Activated CD4-positive, alpha-beta T cell treated with anti-CD3 and anti-CD28 coated beads for 48 hours (primary cell): ENCODE data around the gene PHOX2A.

ENCODE experiments used
- DNase-seq: peaks from one replicate; pipeline ENCODE4 v3.0.0-alpha.2; 2020

The PHOX2A gene

DNA sequence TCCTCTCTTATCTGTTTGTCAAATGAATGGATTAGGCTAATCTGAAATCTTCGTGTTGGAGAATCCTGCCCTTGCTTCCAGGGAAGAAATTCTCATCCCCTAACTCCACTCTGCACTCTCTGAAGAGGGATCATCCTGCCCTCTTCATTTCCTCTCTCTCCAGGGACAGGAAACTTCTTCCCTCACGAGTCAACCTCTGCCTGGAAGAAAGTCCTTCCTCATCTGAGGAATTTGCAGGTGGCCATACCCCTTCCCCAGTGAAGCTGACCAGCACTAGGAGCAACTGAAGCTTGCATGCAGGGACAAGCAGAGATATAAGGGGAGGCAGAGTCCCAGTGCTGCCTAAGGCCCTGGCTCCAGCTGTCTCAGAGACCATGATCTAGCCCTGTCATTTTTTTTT lies 3.6 kb upstream of the PHOX2A start:
- no peak for DNase-seq

DNA sequence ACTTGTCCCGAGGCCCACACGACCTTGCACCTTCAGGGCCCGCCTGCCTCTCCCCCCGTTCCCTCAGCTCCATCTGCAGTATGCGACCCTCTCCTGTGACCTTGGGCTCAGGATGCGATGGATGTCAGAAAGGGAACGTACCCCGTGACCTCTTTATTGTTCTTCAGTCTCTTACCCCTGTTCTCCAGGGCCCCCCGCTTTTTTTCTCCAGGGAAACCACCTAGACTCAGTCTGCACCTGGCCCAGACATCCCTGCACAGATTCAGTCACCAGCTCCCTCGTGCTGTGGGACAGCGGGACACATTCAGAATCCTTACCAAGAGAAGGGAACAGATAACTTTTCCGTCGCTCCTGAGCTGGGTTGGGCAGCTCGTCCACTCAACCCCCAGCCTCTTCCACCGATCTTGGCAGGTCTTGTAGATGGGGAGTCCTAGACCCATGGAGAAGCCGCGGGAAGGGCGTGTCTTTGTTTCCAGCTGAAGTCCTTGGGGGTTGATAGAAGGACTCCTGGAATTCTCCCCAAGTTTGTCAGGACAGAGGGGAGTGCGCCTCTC lies 1.4 kb upstream of the PHOX2A start:
- DNase-seq = no peak

DNA sequence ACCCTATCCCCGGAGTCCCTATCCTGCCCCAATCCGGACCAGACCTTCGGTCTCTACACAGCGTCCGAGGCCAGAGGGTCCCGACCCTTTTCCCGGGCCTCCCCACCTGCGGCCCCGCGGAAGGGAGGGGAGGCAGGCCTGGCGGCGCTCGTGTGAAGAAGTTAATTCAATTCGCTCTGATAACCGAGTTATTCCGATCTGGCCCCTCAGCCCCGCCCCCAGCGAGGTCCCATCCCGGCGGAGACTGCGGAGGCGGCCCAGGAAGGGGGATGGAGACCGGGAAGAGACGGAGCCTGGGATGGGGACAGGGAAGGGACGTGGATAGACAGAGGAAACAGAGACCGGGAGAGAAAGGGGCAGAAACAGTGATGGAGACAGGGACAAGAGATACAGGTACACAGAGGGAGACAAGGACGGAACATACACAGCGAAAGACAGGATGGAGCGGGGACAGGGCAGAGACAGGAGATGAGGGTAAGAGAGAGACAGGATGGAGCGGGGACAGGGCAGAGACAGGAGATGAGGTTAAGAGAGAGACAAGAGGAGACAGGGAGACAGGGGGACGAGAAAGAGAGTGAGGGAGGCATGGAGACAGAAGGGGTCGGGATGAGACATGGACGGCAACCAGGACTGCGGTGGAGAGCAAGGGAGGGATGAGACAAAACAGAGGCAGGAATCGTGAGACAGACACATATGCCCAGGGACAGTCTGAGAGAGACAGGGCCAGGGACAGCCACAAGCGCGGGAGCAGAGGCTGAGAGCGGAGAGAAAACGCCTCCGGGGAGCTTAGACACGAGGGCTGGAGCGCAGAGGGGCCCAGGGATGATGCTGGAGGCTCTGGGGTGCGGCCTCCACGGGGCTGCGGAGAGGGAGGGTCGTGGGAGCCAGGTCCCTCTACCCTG lies 636 bp upstream of the PHOX2A start:
- no peak for DNase-seq

DNA sequence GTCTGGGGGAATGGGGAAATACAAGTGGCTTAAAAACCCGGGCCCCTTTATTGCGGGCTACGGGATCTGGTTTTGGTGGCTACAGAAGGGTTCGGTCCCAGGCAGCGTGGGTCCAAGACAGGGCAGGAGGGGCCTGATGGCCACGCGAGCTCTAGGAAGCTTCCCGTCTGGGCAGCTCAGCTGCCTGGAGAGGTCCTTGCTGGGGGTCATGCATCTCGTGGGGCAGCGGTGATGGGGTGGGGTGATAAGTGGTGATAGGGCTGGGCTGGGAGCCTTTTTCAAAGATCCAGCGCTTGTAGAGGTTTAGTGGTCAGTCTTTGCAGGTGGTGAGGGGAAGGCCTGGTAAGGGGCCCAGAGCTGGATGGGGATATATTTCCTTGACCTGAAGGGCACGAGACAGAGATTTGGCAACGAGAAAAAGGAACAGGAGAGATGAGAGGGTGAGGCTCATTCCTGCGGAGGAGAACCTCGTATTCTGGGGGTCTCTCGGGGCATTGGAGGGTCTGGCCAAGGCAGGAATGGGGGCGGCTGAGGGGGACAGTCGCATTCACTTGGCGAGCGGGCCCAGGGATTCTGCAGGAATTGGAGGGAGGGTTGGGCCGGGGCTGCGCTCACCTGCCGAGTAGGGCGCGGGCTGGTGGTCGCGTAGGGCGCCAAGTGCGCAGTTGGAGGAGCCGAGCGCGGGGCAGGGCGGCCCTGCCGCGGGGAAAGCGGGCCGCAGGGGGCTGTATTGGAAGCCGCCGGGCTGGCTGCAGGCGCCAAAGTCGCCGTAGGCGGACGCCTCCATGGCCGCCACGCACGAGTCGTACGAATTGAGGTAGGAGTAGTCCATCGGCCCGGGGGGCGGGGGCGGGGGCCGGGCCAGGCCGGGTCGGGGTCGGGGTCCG lies 560 bp downstream of the PHOX2A start:
- DNase-seq = no peak

DNA sequence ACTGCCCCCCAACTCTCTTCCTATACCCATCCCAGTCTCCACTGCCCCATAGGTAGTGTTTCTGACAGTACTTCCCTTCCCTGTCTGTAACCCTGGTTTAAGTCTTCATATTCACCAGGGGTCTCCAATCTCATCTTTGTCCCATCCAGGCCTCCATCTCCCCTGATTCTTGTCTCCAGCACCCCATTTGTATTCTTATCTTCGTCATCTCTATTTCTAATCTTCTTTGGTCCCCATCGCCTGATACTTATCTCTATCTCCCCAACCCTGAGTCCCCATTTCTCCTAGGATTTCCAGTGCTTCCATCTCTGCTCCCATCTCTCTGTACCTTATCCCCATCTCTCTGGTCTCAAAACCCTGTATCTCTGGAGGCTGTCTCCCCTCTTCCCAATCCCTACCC lies 1.8 kb downstream of the PHOX2A start:
- no peak for DNase-seq

DNA sequence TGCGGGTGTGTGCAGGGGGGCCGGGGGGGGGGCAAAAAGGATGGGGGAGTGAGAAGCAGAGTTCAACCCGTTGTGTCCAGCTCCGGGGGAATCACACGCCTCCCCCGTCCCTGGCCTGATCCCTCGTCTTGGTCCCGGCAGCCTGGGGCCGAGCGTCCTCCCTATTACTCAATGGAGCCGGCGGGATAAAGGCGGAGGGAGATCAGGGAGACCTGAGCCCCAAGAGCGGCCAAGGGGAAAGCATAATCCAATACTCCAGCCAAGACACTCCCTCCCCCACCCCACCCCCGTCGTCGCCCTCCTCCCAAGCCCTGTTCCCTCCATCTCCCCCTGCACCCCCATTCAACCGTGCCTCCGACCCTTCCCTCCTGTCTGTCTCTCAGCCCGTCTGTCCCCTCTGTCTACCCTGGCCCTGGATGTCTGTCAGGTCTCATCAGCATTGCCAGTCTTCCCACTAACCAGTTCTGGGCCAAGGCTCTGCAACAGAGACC lies 2.6 kb downstream of the PHOX2A start:
- no peak for DNase-seq

DNA sequence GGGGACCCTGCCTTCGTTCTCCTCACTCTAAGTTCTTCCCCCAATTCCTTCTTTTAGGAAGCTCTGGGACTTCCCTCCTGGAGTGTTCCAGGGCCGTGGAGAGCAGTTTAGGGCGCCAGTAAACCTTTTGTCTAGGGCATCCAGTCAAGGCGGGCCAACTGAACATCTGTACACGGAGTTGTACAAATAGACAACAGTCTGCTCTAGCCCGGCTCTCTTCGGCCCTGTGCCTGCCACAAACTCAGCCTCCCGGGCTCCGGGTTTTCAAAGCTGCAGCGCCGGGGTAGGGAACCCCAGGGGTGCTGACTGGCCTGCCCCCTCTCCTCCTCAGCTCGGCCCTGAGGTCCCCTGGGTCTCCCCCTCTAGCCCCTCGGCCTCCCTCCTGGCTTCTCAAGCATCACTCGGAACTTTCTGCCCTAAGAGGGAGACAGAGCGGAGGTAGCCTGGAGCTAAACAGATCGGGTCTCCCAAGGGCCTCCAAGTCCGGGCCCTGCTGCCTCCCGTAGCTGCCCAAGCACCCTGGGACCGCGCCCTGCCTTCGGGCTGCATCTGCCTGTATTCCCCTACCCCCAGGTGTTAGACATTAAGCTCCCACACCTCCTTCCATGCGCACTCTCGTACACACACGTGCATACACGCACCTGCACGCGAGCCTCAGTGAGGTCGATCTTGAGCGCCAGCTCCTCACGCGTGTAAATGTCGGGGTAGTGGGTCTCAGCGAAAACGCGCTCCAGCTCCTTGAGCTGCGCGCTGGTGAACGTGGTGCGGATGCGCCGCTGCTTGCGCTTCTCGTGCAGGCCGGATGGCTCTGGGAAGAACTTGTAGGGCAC lies 3.3 kb downstream of the PHOX2A start:
- DNase-seq = no peak

DNA sequence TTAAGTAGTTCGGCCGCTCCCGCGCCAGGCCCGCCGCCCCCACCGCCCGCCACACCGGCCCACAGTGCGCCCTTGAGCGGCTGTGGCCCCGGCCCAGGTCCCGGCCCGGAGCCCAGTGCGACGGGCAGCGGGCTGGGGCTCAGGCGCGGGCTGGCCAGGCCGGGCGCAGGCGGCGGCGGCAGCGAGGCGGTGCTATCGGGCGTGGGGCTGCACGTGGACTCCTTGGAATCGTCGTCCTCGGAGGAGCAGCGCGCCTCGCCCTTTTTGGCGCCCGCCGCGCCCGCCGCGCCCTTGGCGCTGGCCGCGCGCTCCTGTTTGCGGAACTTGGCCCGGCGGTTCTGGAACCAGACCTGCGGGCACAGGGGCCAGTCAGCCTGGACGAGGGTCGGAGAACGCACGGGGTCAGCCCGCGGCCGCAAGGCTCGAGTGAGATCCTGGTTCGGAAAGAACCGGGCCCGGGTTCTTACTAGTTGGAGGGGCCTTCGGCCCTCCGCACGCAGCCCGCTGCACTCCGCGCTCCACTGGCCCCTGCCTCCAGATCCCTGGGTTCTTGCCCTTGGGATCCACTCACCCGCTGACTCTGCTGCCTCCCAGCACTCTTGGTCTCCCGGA lies 4.0 kb downstream of the PHOX2A start:
- no peak for DNase-seq

DNA sequence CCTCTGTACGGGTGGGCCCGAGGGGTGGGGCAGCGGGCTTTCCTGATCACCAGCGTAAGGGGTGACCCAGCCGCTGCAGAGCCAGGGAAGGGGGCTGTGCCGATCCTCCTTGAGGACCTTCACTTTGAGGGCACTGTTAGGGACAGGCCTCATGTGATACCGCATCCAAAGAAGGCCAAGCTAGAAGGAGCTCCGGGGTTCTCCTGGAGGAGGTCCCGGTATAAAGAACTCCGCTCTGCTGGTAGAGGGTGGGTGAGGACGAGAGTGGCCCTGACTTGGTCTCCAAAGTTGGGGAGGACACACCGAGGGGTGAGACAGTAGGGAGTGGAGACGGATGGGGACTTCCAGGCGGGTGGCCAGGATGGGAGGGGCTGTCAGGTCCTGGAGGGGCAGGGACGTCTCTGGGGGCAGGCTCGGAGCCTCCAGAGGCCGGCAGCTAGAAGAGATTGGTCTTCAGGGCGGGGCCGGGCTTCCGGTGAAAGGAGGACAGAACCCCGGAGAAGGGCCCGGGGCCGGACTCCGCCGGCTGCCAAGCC lies 4.6 kb downstream of the PHOX2A start:
- DNase-seq = no peak

DNA sequence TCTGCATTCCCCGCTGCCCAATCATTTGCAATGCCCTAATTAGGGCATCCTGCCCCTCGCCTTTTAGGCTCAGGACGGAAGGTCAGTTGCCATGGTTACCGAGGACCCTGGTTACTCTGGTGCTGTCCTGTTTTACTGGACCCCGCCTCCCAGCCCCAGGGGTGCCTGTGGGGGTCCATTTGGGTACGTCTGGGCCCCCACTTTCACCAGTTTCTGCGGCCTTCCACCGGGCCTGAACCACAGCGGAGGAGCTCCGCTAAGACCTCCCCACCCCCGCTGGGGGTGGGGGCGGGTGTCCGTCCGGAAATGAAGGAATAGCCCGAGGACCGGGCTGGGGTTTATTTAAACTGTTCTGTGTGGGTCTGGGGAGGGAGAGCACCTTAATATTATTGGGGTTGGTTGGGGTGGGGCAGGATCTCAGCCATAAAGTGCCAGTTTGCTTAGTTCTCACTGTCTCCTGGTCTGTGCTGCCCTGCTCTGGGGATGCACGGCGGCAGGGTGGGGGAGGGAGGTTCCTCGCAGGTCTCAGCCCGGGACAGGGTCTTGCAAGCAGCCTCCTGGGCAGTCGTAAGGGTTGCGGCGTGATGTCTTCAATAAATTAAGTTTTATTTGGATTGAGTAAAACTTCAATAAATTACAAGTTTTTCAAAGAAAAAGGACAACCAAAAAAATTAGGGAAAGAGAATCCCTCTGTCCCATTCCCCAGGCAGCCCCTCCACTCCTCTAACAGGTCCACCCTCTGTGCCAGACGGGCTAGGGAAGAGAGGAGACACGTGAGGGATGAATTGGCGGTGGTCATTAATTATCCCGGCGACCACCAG lies 5.3 kb downstream of the PHOX2A start:
- DNase-seq = no peak

DNA sequence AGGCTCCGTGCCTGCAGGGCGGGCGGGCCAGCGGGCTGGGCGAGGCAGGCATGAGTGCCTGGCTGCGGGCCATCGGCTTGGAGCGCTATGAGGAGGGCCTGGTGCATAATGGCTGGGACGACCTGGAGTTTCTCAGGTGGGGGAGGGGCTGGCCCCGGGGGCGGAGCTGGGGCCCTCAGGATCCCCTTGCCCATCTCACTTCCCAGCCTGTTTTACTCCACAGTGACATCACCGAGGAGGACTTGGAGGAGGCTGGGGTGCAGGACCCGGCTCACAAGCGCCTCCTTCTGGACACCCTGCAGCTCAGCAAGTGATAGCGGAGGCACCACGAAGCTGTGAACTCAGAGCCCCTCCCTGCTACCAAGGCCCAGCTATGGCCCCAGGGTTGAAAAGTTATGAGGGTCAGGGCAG lies 5.9 kb downstream of the PHOX2A start:
- peak; percentile 75 for DNase-seq

DNA sequence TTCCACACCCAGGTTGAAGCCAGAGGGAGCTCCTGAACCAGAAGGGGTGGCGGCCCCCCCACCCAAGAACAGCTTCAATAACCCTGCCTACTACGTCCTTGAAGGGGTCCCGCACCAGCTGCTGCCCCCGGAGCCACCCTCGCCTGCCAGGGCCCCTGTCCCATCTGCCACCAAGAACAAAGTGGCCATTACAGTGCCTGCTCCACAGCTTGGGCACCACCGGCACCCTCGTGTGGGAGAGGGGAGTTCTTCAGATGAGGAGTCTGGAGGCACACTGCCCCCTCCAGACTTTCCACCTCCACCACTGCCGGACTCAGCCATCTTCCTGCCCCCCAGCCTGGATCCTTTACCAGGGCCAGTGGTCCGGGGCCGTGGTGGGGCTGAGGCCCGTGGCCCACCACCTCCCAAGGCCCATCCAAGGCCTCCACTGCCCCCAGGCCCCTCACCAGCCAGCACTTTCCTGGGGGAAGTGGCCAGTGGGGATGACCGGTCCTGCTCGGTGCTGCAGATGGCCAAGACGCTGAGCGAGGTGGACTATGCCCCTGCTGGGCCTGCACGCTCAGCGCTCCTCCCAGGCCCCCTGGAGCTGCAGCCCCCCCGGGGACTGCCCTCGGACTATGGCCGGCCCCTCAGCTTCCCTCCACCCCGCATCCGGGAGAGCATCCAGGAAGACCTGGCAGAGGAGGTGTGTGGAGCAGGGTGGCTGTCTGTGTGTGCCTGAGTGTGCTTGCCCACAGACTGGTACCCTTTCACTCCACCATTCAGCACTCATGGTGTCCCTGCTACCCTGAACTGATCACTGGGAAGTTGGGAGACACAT lies 6.7 kb downstream of the PHOX2A start:
- no peak for DNase-seq

DNA sequence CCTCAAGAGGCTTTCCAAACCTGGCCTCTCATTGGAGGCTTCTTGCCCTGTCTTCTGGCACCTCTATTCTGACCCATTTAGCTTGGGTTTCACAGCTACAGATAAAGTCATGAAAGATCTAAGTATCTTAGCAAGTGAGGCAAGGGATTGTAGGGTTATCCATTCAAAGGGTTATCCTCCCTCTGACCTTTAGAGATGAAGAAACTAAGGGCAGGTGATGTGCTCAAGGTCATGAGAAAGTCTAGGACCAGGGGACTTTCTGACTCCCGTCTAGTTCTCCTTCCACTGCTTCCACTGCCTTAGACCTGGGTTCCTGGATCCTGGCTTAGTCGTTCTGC lies 7.2 kb downstream of the PHOX2A start:
- DNase-seq = no peak

DNA sequence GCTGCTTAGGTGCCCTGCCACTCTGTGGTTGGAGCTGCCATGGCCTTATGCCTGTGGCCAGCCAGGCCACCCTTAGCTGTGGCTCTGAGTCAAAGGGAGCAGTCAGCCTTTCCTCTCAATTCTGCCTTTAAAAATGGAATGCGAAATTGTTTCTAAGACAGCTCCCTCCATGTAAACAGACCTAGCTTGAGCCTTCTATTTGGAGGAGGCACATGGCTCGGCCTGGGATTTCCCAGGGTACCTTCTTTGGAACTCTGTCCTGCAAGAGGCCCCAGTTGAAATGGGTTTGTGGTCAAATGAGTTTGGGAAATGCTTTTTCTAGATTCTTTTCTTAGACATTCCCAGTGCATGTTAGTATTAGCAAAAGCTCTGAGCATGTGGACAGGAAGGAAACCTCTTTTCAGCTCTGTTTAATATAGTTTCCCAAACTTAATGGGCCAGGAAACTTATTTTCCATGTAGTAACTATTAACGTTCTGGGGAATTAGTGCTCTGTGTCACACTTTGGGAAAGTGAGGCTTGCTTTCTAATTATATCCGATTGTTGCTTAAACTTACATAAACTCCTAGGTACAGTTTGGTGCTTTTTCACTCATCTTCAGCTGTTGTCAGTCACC lies 7.8 kb downstream of the PHOX2A start:
- DNase-seq = no peak

DNA sequence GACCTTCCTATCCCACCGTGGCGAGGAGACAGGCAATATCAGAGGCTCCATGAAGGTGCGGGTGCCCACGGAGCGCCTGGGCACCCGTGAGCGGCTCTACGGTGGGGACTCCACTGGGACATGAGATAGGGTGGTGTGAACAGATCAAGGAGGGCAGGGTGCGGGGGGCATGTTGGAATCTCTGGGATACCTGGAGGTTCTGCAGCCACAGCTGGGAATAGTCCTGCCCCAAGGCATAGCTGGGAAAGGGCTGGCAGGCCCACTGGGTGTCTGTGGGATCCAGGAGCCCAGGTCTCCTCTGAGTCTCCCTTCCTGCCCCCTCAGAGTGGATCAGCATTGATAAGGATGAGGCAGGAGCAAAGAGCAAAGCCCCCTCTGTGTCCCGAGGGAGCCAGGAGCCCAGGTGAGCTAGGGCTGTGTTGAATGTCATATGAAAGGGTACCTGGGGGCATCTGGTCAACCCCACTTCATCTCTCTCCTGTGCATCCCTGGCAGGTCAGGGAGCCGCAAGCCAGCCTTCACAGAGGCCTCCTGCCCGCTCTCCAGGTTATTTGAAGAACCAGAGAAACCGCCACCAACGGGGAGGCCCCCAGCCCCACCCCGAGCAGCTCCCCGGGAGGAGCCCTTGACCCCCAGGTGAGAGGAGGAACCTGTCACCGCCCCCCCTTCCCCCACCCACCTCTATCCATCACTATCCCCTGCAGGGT lies 8.5 kb downstream of the PHOX2A start:
- no peak for DNase-seq

DNA sequence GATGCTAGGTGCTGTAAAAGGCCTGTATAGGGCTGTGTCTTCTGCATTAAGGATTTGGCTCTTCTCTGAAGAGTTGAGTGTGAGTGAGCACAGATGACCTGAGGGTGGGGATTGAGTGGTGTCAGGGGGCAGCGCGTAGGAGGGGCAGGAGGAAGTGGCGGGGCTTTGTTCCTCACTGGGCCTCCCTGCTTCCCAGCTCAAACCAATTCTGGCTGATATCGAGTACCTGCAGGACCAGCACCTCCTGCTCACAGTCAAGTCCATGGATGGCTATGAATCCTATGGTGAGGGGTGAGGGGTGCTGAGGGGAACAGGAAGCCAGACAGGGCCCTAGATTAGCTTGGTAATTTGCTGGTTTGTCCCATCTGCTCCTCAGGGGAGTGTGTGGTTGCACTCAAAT lies 9.1 kb downstream of the PHOX2A start:
- no peak for DNase-seq

DNA sequence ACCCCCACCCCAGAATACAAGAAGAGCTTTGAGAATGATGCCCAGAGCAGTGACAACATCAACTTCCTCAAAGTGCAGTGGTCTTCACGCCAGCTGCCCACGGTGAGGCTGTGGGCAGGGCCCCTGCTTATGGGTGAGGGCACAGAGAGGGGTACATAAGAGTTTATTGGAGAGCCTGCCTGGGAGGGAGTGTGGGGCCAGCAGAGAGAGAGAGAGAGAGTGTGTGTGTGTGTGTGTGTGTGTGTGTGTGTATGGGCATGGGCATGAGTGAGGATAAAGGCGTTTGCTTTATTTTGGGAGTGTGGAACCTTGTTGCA lies 9.5 kb downstream of the PHOX2A start:
- no peak for DNase-seq

DNA sequence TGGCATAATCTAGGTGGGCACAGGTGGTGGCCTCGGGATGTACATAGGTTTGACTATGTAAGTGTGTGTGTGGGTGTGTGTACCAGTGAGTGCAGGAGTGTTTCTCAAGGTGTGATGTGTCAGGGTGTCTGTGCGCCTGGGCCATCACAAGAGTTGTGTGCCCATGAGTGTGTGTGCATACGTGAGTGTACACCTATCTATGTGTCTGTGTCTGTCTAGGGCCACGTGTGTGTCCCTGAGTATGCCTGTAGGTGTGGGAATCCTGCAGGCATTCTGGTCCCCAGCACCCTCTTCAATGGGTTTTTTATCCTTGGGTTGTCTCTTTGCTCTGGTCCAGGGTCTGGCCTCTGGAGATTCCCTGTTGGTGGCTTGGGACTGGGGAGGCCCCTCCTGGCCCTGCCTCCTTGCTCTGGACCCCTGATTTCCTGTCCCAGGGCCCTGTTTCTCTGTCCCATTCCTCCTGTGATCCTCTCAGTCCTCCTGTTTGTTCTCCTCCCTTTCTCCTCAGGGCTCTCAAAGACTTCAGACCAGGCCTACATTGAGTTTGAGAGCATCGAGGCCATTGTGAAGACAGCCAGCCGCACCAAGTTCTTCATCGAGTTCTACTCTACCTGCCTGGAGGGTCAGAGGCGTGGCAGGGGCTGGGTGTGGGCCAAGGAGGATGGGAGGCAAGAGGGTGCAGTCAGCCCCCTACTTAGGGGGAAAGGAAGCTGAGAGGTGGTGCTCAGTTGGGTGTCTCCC lies 10.0 kb downstream of the PHOX2A start:
- no peak for DNase-seq
